ENCODE results near the gene C10orf67.

DNA sequence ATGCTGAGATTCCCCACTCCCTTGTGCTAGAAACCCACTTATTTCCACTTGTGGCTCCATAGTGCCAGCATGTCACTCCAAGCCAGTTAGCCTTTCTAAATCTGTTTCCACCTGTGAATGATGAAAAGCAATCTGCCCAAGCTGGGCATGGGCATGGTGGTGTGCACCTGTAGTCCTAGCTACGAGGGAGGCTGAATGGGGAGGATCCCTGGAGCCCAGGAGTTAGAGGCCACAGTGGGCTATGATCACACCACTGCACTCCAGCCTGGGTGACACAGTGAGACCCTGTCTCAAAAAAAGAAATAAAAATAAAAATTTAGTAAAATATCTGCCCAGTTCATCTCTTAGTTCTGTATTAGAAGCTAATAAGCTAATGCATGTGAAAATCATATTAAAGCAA lies 157.4 kb downstream of the C10orf67 start:
- TF ChIP-seq, protein P1, sequence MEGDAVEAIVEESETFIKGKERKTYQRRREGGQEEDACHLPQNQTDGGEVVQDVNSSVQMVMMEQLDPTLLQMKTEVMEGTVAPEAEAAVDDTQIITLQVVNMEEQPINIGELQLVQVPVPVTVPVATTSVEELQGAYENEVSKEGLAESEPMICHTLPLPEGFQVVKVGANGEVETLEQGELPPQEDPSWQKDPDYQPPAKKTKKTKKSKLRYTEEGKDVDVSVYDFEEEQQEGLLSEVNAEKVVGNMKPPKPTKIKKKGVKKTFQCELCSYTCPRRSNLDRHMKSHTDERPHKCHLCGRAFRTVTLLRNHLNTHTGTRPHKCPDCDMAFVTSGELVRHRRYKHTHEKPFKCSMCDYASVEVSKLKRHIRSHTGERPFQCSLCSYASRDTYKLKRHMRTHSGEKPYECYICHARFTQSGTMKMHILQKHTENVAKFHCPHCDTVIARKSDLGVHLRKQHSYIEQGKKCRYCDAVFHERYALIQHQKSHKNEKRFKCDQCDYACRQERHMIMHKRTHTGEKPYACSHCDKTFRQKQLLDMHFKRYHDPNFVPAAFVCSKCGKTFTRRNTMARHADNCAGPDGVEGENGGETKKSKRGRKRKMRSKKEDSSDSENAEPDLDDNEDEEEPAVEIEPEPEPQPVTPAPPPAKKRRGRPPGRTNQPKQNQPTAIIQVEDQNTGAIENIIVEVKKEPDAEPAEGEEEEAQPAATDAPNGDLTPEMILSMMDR (conservative IDR thresholded peaks at IDR 0.05; ENCODE audit: low read depth, low read length) = no peak
- no peak for TF ChIP-seq EZH2phosphoT487 (IDR thresholded peaks at IDR 0.05; ENCODE audit: borderline replicate concordance, low read length)
- no peak for TF ChIP-seq EZH2 (IDR thresholded peaks at IDR 0.05; ENCODE audit: low read length, unreplicated experiment)
